Endometrial microvascular endothelial cells (primary cell): ENCODE measurements around the gene ROR2. TPM values are rescaled to one million over a fixed set of nuclear protein-coding genes. Genes with fewer than 3 reads are reported as not detected.

Source experiments
- in situ Hi-C: cut with HindIII; loops from 2 replicates; pipeline ENCODE4 v1.10.0; 2017; ENCODE audit warnings: low sequenced_read_pairs, low pct_unique_long_range_greater_than_20kb; ENCODE audit errors: inconsistent ontology term
- total RNA-seq: library from RNA; depleted of rRNA; stranded (reverse); fragments of >200 nt; gene quantifications from one replicate; pipeline ENCODE4 v1.2.3, GENCODE V29; 2015; ENCODE audit errors: inconsistent ontology term

Gene ROR2
- total RNA-seq, 1 donor from 2014 or later: 0.09 TPM

DNA sequence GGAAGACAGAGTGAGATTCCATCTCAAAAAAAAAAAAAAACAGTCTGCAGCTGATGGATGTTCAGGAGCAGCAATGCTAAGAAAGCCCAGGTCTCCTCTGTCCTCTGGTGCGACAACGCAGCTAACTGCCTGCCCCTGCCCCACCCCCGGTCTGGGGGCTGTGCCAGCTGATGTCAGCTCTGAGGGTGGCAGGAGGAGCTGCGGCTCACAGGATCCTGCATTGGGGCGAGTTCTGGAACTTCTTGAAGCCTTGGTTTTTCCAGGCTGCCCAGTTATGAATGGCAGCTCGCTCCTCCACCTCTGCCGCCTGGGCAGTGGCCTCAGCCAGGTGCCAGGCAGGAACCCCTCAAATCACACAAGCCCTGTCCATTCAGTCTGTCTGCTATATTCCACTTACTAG lies 113.5 kb downstream of the ROR2 start:
- in situ Hi-C loops: no loop called here

DNA sequence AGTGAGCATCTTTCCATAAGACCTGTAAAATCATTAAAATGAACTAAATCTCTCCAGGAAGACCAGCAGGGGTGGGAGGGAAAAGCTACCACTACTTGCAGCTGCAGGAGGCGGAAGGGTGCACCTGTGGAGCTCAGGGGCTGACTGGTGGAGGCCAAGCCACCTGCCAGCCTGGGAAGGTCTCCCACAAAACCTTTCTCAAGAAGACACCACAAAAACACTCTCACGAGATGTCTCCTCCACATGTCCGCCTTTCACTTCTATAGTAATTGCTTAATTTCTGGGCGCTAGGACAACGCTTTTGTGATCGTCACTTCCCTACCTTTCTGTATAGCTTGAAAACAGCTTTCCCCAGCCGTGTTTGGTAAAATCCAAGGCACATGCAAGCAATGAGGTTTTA lies 114.4 kb downstream of the ROR2 start:
- in situ Hi-C loops: no loop called here

DNA sequence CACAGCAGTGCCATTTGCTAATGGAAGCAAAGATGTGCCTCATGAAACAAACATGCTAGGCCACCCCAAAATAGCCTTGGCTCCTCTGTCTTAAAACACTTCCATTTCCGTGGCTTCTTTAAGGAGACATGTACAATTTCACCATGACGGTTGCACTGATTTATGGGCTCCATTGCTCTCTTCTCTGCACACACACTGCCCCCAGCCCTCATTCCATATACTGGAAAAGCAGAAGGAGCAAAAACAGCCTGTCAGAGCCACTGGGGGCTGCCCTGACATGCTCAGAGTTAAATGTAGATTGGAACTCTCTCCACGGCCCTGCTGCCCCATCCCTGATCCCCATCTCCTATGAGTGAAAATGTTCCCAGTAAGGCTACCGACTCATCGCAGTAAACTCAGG lies 114.8 kb downstream of the ROR2 start:
- in situ Hi-C loops: no loop called here

DNA sequence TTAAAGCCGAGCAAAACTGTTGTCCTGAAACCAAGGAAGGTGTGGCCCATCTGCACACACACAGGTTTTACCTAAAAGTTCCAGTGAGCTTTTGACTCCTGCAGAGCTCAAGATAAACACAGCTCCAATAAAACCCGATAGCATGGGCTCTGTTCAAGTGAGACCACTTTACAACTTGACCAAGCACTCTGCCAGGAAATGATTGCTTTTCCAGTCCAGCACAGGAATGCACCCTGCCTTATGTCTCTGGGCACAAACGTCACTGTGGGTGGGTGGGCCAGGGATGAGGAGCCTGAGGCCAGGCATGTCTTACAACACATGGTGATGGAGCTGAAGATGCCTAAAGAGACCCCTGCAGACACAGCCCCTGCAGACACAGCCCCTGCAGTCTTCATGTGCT lies 115.3 kb downstream of the ROR2 start:
- in situ Hi-C loops: no loop called here

DNA sequence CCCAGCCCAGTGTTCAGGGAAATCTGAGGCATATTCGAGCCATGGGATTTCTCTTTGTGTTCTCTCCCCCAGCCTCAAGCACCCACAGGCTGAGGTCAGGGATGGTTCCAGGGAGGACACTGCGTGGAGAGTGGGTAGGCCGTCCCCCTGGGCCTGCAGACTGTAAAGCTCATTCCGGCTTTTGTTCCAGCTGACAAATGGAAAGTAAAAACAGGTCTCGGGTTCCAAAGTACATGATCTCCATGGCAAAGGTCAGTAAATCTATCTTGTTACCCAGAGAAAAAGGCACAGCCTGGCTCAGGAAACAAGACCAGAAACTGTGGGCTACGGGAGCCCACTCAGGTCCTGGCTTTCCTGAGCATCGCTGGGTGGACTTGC lies 116.2 kb downstream of the ROR2 start:
- in situ Hi-C loops: no loop called here

DNA sequence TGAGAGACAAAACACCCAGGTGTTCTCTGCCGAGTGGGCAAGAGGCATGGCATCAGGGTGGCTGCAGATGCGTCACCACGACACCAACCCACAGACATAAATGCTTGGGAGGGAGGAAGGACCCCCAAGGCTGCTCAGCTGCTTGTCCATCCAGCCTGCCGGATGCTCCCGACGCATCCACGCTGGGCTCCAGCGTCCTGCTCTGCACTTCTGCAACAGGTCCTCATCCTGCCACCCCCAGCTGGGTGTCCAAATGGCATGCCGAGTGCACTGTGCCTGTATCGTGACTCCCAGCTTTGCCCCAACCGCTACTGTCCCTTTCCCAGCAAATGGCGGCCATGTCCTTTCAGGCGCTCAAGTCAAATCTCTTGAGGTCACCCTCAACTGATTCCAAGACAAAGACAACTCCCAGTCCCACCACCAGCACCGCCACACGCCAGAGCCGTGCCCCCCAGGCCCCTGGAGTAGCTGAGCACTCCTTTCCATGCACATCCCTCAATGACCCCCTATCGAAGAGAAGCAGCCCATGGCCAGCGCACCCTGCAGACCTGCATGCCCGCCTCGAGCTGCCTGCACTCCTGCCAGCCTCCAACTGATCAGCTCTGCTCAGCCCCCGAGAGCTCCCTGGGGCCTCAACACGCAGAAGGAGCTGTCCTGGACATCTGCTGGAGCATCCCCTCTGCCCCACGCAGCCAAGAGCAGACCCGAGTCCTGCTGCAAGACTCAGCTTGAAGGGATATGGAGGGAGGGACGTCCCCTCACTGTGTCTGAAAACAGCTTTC lies 116.7 kb downstream of the ROR2 start:
- in situ Hi-C loops: no loop called here

DNA sequence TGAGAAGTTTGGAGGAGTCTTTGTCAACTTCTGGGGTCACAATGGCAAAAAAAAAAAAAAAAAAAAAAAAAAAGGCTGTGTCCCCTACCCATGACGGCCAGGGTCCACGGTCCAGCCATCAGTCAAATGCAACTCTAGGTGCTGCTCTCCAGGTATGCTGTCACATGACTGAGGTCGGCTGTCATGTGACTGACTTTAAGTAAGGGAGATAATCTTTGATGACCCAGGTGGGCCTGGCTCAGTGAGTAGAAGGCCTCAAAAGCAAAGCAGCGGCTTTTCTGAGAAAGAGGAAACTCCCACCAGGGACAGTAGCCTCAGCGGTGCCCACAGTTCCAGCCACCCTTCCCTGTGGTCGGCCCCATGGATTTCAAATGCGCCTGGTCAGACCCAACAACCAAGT lies 117.7 kb downstream of the ROR2 start:
- in situ Hi-C loops: no loop called here

DNA sequence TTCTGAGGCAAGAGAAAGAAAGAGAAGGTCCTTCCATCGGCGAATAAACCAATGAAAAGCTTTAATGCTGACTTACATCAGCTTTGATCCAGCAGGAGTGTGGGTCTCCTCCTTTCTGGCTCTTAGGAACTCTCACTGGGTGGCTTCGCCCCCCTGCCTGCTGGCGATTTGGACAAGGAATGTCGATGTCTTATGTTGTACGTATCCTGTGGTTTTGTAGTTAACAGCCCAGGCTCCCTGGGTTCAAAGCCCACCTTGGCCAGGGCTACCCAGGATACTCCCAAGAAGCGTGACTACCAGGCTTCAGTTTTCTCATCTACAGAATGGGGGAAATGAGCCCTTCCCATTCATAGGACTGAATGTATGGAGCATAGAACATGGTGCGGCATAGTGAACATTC lies 124.2 kb downstream of the ROR2 start:
- in situ Hi-C loops: no loop called here

DNA sequence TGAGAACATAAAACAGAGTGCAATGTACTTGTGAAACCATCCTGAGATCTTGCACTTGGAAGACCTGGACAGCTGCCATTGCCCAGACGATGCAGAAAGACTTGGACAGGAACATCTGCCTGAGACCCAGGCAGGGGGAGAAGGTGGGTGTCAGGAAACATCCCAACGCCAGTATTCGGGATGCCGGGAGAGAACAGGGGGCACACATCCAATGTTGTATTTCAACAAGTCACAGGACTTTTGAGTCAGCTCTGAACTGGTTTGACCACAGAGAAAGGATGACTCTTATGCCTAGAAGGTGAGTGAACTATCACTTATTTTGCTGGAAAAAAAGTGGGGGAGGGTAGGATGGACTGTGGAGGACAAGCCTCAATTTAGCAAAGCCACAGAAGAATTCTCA lies 124.6 kb downstream of the ROR2 start:
- in situ Hi-C loops: no loop called here

DNA sequence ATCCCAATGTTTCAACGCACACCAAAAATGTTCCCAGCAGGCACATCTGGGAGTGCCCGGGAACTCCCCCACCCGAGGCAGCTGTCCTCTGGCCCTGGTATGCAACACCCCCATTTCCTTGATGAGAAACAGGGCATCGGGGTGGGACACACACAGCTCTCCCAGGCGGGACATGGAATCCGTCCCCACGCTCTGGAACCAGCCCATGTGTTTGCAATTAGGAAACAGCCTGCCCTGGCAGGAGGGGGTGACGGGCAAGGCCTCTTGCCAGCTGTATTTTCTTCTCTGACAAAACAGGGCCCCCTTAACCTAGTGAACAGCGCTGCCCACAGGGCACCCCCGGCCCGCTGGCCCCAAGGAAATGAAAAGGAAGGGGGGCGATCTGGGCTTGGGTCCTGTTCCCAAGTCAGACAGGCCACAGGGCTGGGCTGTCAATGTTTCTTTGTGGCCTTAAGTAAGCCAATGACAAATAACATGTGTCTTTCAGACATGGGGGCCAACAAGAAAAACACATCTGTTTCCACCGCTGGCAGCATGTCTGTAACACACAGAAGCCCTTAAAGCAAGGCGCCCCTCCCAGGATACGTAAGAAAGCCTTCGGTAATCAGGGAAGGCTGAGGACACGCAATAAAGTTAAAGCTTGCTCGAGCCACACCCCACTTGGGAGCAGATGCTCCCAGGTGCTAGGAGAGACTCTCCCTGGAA lies 125.3 kb downstream of the ROR2 start:
- in situ Hi-C loops: no loop called here

DNA sequence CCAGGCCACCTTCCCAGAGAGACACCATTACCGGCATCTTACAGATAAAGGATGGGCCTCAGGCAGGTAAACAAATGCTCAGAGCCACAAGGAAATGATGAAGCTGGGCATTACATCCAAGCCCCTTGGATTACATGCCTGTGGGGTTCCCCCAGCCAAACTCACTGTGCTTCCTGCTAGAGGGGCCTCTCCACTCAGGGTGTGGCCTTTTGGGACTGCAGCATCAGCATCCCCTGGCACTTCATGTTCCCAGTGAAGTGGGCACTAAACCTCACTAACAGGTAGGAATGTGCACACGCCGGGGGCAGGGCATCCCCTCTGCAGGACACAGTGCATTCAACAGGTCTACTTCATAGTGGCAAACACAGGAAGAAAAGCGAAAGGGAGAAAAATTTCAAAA lies 125.9 kb downstream of the ROR2 start:
- in situ Hi-C loops: no loop called here

DNA sequence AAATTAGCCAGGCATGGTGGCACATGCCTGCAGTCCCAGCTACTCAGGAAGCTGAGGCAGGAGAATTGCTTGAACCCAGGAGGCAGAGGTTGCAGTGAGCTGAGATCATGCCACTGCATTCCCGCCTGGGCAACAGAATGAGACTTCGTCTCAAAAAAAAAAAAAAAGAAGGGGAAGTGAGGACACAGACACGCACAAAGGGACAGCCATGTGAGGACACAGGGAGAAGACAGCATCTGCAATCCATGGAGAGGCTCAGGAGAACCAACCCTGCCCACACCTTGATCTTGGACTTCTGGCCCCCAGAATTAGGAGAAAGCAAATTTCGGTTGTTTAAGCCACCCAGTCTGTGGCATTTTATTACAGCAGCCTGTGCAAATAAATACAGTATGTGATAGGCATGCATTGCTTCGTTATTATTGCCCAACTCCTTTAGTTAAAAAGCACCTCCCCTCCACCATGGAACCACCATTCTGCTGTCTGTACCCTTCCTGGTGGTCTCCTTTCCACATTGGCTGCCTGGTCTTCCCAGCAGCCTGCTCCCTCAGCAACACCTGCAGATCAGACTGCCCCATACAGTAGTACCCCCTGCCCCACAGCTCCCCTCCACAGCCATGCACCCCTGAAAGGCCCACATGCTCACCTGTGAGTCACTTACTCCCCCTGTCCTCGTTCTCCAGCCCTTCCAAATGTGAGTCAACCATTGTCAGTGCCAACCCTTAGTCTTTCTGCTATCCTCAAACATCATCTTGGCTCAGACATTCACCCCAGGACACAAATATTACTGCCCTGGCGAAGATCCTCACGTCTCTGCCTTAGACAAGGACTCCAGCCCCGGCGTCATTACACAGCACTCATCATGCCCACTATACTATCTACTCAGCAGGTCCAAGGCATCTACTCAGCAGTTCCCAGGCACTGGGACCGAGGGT lies 128.8 kb downstream of the ROR2 start:
- in situ Hi-C loops: no loop called here

DNA sequence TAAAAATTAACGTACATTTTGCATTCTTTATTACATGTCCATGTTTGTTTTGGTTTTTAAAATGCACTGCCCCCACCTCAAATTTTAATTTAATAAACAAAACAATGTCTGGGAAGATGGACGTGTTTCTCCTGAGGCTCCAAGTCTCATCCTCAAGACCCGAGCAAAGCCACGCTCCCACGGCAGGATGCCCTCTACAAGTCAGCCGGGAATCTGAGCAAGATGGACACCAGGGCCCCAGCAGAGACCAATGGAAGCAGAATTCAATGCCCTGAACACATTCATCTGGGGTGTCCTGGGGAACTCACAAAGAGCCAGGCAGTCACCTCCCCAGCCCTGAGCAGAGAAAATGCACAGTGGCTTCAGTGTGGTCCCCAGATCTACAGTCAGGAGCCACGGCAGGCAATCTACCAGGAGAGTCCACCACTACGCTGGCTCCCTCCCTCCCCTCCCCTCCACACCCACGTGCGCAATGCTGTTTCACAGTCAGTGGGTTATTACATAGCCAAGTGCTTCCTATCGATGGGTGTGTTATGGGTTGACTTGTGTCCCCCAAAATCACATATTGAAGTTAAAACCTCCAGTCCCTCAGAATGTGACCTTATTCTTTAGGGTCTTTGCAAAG lies 129.8 kb downstream of the ROR2 start:
- in situ Hi-C loops: no loop called here

DNA sequence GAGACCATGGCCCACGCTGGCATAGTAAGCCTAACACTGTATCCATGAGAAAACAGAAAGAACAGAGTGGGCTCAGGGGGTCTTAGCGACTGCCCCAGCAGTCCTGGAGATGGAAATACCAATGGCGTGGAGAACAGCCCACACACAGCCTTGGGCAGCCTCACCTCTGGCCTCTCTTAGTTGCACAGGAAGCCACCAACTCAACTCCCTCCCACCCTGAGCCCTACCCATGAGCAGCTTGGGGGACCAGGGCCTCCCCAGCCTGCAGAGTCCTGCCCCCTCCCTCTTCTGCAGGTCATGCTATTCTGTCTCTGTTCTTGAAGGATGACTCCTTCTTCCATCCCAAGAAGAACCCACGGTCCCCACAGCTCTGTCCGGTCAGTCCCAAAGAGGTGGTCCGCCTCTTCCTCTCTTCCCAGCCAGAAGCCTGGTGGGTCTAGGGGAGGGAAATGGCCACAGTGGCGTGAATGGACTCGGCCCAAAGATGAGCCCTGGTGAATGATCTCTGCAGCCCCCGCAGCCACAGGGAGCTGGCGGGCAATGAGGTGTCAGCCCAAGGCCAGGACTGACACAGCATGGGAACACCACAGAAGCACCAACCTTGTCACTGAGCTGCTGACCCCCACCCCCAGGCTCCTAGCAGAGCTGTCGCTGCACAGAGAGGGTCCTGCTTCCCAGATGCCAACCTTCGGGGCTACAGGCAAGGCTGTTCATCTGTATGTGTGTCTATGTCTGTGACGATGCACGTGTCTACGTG lies 131.2 kb downstream of the ROR2 start:
- in situ Hi-C loops: no loop called here

DNA sequence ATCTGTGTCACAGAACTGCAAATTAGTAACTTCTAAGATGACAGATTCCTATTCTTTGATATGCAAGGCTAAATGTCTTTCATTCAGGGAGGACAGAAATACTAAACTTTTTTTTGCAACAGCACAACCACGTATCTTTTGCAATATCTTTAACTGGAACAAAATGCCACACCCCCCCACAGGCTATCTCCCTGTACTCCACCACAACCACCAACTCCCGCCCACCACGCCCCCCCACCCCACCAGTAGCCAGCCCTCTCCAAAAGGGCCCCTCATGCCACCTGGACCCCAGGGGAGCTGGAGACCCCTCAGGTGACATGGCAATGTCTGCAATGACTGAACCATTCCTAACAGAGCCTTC lies 131.8 kb downstream of the ROR2 start:
- in situ Hi-C loops: no loop called here

DNA sequence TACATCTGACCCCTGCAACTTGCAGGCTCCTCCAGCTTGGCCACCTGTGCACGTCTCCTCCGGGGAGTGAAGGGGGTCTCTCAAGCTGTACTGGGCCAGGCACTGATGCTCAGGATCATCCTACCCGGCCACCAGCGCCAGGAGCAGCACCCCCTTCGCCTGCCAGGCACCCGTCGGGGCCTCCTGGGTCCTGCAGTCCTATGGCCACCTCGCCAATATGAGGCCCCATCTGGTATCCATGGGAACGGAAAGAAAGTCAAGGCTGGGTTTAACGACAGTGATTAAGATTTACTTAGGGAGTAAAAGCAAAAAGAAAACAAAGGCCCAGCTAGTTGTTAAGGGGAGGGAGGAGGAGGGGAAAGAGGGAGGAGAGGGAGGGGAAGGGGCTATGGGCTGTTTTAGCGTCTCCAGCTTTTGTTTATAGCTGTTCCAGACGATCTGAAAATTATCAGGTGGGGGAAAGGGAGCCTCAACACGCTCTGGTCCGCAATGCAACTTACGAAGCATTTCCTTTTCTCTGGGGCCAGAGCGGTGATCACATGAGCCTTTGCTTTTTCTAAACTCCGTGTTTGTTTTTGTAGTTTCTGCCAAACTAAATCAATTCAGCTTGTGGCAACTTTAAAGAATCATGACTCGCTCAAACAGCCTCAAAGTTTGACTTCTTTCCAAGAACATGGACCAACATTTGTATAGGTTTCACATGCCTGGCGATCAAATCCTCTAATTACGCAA lies 132.4 kb downstream of the ROR2 start:
- in situ Hi-C loops: no loop called here

DNA sequence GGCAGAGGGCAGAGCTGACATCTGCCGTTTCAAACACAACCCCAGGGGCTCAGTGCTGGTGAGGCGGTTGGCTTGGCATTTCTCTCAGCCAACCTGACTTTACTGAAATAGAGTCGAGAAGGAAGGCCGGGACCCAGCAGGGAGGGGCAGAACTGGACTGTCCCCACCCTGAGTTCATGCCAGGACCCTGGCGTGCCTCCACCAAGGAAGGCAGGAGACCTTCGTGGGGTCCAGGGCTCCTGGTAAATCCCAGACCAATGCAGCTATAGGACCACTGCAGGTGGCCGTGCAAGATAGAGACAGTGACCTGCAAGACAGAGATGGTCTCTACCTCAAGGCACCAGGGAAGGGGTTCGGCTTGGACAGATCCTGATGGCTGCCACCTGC lies 132.9 kb downstream of the ROR2 start:
- in situ Hi-C loops: no loop called here

DNA sequence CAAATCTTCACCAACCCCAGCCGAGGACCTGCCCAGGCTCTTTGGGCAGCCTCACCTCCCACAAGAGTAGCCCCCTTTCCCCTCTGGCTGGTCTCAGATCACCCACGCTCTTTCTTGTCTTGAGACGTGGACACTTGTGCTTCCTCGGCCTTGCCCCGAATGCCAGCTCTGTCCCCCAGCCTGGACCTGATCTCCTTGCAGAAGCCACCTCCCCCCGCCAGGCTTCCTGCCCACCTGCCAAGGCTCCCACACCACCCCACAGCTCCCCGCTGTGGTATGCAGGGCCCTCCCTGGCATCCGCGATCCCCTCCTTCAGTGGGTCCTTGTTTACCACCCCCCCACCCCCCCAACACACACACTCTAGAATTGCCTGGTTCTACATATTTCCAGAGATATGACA lies 133.7 kb downstream of the ROR2 start:
- in situ Hi-C loops: no loop called here
